HG02798 (cell line): ENCODE results near the gene EXOC6B.
"Not testable (repeated sequence)": the region's sequence is repeated elsewhere in the genome, so short reads cannot be mapped to it uniquely, and the experiment has no call there.

Experiments used
- ATAC-seq: cut with Tn5 transposase; IDR thresholded peaks from one replicate; pipeline ENCODE4 v1.9.1; 2021; ENCODE audit warnings: mild to moderate bottlenecking; ENCODE audit not compliant: unreplicated experiment, poor library complexity

The EXOC6B gene

DNA sequence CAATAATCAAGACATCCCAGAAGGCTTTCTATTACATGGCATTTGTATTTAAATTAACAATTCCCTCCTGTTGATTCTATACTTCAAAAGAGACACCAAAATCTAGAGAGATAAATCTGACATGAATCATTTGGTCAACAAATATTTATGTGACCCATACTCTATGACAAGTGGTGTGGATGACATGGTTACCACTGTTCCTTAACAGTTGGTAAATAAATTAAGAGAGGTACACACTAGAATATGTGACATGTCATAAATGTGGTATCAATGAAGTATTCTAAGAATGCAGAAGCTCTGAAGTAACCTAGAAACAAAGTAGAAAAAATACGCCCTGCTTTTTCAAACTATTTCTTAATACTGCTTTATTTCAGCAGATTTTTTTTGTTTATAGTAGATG is 255.4 kb downstream of the EXOC6B start:
- ATAC-seq = no peak

DNA sequence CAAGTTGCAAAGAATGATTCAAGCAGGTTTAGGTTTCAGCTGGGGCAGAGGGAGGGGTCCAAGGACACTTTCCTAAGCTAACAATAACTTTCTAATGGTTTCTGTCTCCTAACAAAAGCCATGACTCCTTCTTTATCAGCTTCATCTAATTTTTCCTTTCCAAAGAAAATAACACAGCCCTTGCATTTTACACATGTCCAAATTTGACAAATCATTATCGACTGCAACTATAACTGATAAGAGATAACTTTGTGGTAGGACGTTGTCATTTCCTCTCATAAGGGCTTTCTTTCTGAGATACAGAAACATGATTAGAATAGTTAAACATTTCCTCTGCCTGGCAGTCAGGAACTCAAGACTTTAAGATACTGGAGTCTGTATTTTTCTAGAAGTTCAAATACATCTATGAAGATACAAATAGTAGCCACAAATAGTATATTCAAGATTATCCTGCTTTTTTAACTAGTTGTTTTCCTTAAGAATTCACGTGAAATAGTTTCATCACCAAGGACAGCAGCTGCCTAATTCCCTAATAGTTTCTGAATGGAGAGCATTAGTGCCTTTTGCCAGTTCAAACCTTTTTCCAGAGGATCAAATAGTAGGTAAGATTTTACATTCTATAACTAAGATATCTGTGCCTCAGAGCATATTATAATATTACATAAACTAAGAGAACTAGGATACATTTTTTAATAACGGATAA is 263.2 kb downstream of the EXOC6B start:
- ATAC-seq = no peak

DNA sequence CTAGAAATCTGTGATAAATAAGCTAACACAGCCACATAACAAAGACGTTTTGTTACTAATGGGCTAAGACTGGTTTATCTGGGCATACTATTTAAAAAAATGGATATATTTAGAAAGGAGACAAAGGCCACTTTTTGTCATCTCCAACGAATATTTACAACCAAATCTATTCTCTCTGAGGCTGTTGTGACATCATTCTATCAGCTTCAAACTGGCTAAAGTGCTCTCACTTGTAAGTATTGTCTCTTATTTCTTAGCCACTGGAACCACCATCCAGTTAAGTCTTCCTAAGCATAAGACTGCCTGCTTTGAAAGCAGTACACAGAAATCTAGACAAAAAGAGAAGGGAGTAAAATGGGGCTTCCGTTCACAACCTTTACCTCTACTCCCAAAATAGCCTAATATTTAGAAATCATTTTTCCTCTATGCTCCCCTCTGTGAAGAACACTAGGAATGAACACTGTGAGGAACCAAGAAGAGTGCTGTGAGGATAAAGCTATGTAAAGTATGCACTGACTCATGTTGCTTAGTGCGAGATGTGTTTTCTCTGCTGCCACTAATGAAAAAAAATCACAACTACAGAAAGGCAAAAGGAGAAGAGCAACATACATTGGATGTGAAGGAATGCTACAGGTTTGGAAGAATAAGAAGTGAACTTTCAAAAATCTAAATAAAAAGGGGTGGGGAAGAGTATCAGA is 264.1 kb downstream of the EXOC6B start:
- ATAC-seq = no peak

DNA sequence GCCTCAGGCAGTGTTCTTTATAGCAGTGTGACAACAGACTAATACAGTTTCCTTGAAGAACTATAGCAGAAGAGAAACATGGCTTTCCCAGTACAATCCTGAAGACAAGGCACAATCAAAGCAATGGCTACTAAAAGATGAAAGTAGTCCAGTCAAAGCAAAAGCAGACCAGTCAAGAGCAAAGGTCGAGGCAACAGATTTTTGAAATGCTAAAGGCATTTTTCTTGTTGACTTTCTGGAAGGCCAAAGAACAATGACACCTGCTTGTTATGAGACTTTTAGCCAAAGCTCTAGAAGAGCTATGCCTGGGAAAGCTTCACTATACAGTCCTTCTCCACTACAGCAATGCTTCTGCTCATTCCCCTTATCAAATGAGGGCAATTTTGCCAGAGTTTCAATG is 269.9 kb downstream of the EXOC6B start:
- ATAC-seq = no peak

DNA sequence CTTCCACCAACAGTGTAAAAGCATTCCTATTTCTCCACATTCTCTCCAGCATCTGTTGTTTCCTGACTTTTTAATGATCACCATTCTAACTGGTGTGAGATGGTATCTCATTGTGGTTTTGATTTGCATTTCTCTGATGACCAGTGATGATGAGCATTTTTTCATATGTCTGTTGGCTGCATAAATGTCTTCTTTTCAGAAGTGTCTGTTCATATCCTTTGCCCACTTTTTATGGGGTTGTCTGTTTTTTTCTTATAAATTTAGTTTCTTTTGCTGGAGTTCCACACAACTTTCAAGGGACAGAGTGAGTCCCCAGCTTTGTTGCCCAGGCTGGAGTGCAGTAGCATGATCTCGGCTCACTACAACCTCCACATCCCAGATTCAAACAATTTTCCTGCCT is 270.5 kb downstream of the EXOC6B start:
- ATAC-seq = not testable (repeated sequence)

DNA sequence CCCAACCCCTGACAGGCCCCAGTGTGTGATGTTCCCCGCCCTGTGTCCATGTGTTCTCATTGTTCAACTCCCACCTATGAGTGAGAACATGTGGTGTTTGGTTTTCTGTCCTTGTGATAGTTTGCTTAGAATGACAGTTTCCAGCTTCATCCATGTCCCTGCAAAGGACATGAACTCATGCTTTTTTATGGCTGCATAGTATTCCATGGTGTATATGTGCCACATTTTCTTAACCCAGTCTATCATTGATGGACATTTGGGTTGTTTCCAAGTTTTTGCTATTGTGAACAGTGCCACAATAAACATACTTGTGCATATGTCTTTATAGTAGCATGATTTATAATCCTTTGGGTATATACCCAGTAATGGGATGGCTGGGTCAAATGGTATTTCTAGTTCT is 270.9 kb downstream of the EXOC6B start:
- ATAC-seq = not testable (repeated sequence)

DNA sequence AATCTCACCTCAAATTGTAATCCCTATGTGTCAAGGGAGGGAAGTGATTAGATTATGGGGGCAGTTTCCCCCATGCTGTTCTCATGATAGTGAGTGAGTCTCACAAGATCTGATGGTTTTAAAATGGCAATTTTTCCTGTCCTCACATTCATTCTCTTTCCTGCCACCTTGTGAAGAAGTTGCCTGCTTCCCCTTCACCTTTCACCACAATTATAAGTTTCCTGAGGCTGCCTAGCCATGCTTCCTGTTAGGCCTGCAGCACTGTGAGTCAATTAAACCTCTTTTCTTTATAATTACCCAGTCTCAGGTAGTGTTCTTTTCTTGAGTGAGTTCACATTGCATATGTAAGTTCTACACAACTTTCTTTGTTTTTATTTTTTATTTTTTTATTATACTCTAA is 271.5 kb downstream of the EXOC6B start:
- ATAC-seq = no peak

DNA sequence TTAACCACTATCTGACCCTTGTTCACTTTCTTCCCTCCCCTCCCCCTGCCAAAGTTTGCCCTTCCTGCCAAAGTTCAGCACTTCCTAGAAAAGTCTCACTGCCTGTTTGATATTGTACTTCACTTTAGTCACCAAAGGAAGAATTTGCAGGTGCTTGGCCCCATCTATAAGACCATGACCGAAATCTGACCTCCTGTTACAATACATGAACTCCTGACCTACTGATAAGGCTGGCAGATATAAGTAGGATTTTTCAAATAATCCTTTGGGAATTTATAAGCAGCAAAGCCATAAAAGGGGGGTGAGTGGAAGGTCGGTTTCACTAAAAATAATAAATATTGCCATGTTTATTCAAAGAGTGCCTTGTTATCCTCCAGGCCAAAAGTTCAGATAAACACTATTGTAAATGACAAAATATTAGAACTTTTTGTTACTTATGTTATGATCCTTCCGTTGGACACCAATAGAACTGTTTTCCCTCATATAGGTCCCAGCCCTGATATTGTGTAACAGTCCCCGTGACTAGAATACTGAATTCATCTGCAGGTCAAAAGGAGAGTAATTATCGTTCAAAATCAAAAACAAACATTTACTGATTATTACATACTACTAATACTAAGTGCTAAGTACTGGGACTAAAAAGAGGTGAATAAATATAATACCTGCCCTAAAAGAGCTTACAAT is 277.6 kb downstream of the EXOC6B start:
- ATAC-seq = no peak

DNA sequence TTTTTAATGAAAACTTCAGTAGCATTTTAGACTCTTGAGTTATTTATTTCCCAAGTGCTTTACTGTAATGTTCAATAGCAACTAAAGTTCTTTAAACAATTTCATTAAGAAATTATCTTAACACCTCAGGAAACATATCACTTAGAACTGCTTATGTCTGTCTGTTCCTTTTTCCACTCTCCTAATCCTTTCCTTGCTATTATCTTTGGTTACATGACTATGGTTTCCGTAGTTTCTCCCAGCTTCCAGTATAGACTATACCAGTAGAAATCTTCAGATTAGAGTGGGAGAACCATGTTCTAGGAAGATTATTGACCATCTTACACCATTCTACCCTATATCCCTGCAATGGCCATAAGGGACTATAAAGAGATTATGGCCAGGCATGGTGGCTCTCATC is 280.0 kb downstream of the EXOC6B start:
- no peak for ATAC-seq

DNA sequence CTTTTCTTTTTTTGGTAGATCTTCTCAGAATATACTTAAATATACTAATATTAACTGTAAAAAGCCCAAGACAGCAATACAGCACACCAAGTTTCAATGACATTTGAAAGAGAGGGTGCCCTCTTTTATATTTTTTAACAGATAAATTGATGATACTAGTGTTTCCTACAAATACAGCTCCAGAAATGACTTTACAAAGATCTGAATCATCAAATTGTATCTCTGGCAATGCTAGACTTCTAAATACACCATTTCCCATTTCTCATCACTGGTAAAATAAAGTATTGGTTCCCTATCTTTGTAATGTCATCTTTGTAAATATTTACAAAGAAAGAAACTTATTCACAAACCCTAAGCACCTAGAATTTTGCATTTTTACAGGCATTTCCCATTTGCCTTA is 281.3 kb downstream of the EXOC6B start:
- ATAC-seq = no peak

DNA sequence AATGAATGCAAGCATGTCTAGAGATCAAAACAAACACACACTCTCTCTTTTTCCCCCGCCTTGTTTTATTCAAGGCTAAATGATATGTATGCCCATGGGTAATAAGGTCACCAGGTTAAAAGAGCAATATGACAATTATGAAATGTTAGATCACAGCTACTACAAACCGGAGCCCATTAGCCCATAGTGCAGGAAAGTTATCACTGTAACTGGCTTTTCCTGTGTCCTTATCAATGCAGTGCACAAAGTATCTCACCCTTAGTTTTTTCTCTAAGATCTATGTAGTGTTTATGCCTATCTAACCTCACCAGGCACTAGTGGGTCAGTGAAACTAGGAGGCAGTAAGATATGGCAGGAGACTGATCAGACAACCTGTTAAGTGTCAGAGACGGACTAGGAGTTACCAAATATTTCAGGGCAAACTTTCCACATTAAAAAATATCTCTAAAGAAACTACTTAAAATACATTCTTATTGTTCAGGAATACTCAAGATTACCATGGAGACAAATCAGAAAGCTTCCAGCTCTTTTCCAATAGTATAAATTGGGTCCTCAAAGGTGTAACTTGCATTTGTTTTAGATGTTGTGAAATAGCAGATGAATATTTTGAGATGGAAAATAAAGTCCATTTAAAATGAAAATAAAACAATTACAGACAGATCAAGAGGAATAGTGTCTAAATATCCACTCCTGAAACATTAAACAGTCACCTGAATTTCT is 282.2 kb downstream of the EXOC6B start:
- ATAC-seq = no peak

DNA sequence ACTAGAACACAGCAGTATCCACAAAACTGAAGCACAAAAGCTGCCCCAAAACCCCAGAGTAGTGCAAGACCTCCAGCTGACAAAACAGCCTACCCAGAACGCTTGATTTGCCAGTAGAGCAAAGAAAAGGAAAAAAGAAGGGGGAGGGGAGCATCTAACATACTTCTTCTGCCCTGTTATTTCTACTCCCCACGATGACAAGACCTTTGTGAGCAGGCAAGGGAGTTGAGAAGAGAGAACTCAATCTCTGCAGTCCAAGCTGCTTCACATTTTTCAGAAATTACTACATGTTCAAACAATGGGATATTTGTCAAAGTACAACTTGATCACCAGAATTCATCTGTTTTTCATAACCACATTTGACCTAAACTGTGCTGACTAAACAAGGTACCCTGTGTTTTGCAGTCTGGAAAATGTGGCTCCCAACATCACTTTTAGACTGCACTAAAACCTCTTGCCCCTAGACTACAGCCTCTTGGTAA is 286.7 kb downstream of the EXOC6B start:
- ATAC-seq = no peak

DNA sequence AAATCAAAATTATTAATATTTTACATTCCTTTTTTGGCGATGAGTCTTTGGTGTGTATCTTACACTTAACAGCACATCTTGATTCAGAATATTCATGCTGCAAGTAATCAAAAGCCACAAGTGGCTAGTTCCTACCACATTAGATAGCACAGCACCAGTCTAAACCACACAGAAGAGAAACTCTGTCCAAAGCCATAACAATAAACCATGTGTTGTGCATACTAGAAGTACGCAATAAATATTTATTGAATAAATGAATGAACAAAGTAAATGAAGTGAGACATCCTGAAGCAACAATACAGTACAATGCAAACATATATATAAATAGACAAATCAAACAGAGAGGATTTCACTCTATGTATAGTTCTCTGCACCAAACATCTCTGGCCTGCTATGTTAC is 287.3 kb downstream of the EXOC6B start:
- no peak for ATAC-seq

DNA sequence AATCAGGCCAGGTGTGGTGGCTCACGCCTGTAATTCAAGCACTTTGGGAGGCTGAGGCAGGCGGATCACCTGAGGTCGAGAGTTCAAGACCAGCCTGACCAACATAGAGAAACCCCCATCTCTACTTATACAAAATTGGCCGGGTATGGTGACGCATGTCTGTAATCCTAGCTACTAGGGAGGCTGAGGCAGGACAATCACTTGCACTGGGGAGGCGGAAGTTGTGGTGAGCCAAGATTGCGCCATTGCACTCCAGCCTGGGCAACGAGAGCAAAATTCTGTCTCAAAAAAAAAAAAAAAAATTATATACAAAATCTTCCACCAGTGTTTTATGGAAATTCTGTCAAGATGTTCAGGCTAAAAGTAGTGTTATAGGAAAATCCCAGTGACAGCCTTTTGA is 290.2 kb downstream of the EXOC6B start:
- not testable (repeated sequence) for ATAC-seq

DNA sequence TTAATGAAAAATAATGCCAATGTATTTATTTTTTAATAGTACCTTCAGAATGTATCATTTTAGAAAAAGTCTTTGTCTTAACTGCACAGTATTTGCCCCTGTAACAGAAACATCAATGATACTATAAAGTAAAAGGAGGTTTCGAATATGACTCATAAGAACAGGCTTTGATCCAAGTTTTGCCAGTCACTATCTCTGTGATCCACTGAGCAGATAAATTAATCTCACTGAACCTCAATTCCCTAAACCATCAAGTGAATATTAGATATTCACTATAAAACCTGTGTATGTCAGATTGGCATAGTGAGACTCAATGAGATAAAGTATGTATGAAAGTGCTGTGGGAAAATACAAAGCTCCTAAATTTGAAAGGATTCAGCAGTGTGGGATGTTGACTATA is 292.1 kb downstream of the EXOC6B start:
- no peak for ATAC-seq

DNA sequence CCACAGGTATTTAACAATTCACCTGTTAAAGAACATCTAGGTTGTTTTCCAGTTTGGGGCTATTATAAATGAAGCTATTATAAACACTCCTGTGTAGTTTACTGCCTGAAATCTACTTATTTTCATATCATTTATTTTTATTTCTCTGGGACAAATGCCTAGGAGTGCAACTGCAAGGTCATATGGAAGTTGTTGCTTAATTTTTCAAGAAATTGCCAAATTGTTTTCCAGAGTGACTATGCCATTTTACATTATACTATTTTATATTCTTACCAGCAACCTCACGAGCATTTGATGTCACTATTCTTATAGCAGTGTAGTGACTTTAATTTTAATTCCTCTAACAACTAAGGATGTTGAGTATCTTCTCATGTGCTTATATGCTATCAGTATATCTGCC is 298.4 kb downstream of the EXOC6B start:
- ATAC-seq = no peak

DNA sequence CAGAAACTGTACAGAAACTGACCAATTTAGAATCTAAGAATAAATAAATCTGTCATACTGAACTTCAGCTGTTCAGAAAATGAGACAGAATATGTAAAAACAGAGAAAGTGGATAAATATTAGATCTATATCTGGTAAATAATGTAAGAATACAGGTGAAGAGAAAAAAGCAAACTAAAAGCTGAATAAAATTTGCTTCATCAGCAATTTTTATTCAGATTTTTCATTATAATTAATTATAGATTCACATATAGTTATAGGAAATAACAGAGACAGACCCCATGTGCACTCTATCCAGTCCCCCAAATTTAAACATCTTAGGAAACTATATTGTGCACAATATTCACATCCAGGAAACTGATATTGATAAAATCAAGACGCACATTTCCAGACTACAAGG is 299.2 kb downstream of the EXOC6B start:
- ATAC-seq = no peak

DNA sequence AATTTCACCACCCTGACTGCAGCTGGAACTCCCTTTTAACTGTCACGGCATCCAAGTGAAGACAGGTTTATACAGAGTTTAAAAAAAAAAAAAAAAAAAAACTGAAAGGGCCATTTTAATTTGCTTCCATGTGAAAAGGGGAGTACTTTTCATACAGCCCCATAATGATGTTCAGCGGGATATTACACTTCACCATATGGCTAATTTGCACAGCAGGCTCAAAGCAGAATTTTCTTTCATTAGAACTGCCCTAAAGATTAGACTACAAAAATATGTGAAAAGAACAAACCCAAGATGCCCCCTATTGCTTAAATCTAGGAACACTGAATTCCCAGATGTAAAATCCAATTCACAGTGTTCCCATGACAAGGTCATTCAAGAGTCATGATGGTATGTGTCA is 301.8 kb downstream of the EXOC6B start:
- no peak for ATAC-seq

DNA sequence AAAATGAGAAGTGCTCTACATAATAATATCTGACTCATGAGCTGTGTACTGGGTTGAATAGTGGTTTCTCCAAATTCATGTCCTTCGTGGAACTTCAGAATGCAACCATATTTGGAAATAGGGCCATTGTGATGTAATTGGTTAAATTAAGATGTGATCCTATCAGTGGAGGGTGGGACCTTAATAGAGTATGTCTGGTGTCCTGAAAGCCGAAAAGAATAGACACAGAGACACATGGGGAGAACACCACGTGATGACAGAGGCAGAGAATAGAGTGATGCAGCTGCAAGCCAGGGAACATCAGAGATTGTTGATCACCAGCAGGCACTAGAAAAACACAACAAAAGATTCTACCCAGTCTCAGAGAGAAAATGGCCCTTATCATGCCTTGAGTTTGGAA is 310.1 kb downstream of the EXOC6B start:
- ATAC-seq = no peak

DNA sequence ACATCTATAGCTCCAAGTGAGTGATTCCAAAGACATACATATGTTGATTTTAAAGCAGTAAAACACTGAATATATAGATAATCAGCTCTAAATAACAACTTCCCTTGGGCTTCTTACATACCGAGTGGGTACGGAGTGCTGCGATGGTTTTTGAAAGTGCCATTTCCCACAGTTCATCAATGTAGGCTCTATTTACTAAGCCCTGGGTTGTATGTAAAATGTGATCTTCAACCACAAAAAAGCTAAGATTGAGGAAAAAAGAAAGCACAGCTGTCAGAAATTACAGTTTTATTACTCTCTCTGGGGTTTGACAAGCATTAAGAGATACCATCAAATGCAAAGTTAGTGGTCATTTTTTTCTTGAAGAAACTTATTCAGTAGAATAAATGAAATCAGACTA is 312.8 kb downstream of the EXOC6B start:
- ATAC-seq = no peak

DNA sequence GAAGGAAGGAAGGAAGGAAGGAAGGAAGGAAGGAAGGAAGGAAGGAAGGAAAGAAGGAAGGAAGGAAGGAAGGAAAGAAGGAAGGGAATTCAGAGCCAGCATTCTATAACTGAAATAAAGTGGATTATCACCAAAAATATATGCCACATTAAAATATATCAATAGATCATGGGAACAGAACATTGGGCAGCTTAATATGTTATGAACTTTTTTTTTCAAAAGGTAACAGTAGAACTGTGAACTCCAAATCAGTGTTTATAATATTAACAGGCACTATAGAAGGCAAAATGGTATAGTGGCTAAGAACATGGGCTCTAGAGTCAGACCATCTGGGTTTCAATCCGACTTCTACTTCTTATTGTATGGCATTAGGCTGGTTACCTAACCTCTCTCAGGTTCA is 313.5 kb downstream of the EXOC6B start:
- no peak for ATAC-seq
